Spleen (tissue), 11 donors: ENCODE results near the gene KCNC1. TPM values are rescaled to one million over a fixed set of nuclear protein-coding genes. Genes with fewer than 3 reads are reported as not detected.

Experiments used
- DNase-seq: peaks from one replicate; pipeline ENCODE4 v3.0.0-alpha.2; 2020
- H3K27ac ChIP-seq, 8 donors: fragments of 200-600 bp; sonication (generic) in 7 of 8; 1 replicate in 4 of 8; 2 replicates in 4 of 8; pipeline versions ENCODE4 v1.5.0 to v1.8.0; 2016 to 2021; ENCODE audit warnings: inconsistent platforms in 4 of 8, mild to moderate bottlenecking in 4 of 8, moderate library complexity in 1 of 8
- H3K27me3 ChIP-seq, 7 donors: fragments of 200-600 bp; sonication (generic) in 6 of 7; replicated peaks in 1 of 7; 1 replicate in 4 of 7; 2 replicates in 3 of 7; pipeline versions ENCODE4 v1.5.0 to v1.8.0; 2016 to 2021; ENCODE audit warnings: inconsistent platforms in 3 of 7, mild to moderate bottlenecking in 1 of 7
- H3K36me3 ChIP-seq, 6 donors: fragments of 200-600 bp; sonication (generic) in 5 of 6; 1 replicate in 4 of 6; 2 replicates in 2 of 6; pipeline versions ENCODE4 v1.5.0 to v1.8.0; 2016 to 2021; ENCODE audit warnings: inconsistent platforms in 2 of 6
- H3K4me1 ChIP-seq, 6 donors: fragments of 200-600 bp; sonication (generic) in 5 of 6; 1 replicate in 3 of 6; 2 replicates in 3 of 6; pipeline versions ENCODE4 v1.5.0 to v1.8.0; 2016 to 2021; ENCODE audit warnings: inconsistent platforms in 3 of 6
- H3K4me3 ChIP-seq, 8 donors: fragments of 200-600 bp; sonication (generic) in 7 of 8; 1 replicate in 4 of 8; 2 replicates in 4 of 8; pipeline versions ENCODE4 v1.5.0 to v1.8.0; 2016 to 2021; ENCODE audit warnings: inconsistent platforms in 4 of 8, mild to moderate bottlenecking in 4 of 8, moderate library complexity in 2 of 8
- H3K9me3 ChIP-seq, 8 donors: fragments of 200-600 bp; sonication (generic) in 7 of 8; 1 replicate in 4 of 8; 2 replicates in 4 of 8; pipeline versions ENCODE4 v1.5.0 to v1.8.0; 2016 to 2021; ENCODE audit warnings: inconsistent platforms in 4 of 8
- CTCF ChIP-seq, 11 experiments: fragments of 200-600 bp in 7 of 11; fragments of 450-650 bp in 4 of 11; sonication (generic) in 4 of 11; IDR thresholded peaks in 8 of 11; conservative IDR thresholded peaks in 3 of 11; 1 replicate in 7 of 11; 2 replicates in 4 of 11; pipeline versions ENCODE4 v1.4.0 to v1.8.0; 2016 to 2021; ENCODE audit warnings: antibody characterized with exemption in 11 of 11, inconsistent platforms in 4 of 11, mild to moderate bottlenecking in 1 of 11
- POLR2A ChIP-seq, 3 donors: fragments of 450-650 bp; IDR thresholded peaks; one replicate each; pipeline ENCODE4 v1.5.1; 2017; ENCODE audit warnings: antibody characterized with exemption in 3 of 3, mild to moderate bottlenecking in 1 of 3
- POLR2AphosphoS5 ChIP-seq, 3 donors: sonication (generic); formaldehyde crosslinking; IDR thresholded peaks; one replicate each; pipeline ENCODE4 v1.5.1; 2017; ENCODE audit warnings: antibody characterized with exemption in 3 of 3
- WGBS, 5 donors: extraction: QIAGEN DNeasy Blood & Tissue Kit in 3 of 5; methylation state at CpG; one replicate each; pipeline versions ENCODE4 v1.1.5 to v1.1.7; 2013 to 2018; 5-methylcytosine and 5-hydroxymethylcytosine counted together
- intact Hi-C: fragments of 100-400 bp; cut with DNase I; formaldehyde crosslinking; loops from one replicate; pipeline ENCODE4 v1.15.0; 2023; ENCODE audit warnings: low total_unique reads
- polyA plus RNA-seq, 3 donors: library from polyadenylated mRNA; stranded (reverse); fragments of 200-250 nt; gene quantifications; one replicate each; pipeline ENCODE4 v1.2.1, GENCODE V29; 2013
- total RNA-seq, 7 donors: library from RNA; depleted of rRNA in 3 of 7; stranded (reverse); fragments of >200 nt in 3 of 7; fragmentation: NEBNext Ultra II Directional in 4 of 7; extraction: Animal tissue kit (Norgen Biotek cat#: 25700) in 4 of 7; gene quantifications; one replicate each; pipeline versions ENCODE4 v1.1.0 to v1.2.1, GENCODE V29; 2016 to 2021
- donor health status: healthy with polysubstance abuse.
- donor health status: DM: no; HTN: no; CAD: no; lungs with moderate emphysema.
- donor health status: DM: no; HTN: no; CAD: no.
- donor health status: Bipolar disorder and iron deficiency.
- donor health status: healthy.
- donor health status: DM: no; HTN: no; CAD: no.
- donor health status: DM: yes; HTN: yes; CAD: no.

Gene KCNC1
- total and polyA plus RNA-seq, 10 donors: not detected

DNA sequence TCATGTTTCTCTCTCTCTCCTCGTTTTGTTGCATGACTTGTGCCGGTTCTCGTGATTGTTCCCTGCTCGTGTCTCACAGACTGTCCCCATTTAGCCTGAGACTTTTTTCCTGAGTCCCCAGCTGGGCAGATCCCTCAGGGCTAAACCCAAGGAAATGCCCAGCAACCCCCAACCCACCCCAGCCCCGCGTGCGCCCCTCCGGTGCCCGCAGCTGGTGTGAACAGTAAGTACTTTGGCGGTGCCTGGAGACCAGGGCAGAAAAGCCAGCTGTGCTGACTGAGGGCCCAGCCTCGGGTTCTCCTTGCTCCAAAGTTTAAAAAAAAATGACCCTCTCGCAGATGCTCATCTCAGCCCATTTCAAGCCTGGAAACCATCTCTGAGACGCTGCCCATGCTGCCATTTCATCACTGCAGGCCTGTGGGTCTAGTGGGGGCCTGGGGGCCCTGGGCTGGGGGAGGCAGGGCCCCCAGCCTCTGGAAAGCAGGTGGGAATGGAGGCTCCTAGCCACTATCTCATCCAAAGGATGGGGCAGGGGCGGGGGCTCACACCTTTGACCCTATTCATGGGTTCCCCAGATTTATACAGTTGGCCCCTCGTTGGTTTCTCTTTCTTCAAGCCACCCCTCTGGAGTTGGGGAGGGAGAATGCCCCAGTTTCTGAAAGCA, 41.8 kb downstream of the KCNC1 start:
- Histone ChIP-seq H3K27me3 (no peaks in the 10 kb centered on the region), H3K4me1 (no peaks in the 10 kb centered on the region), H3K27ac (no peak overlapping the region), H3K4me3 (no peak overlapping the region), H3K36me3 (no peaks in the 10 kb centered on the region), H3K9me3 (no peaks in the 10 kb centered on the region)
- peak; percentile 43 for DNase-seq
- intact Hi-C loops: no loop called here
- TF ChIP-seq POLR2A (IDR thresholded peaks at IDR 0.05) (no peak), CTCF (IDR thresholded peaks at IDR 0.05 in 8 of 11, conservative IDR thresholded peaks at IDR 0.05 in 3 of 11) (no peak), POLR2AphosphoS5 (IDR thresholded peaks at IDR 0.05) (no peak)
- WGBS, 5 donors: 81 to 87% (median 83%) methylated on average over 13 to 15 of the region's 15 CpGs

- Histone ChIP-seq H3K27ac (no peak overlapping the region), H3K27me3 (no peaks in the 10 kb centered on the region), H3K4me1 (no peaks in the 10 kb centered on the region), H3K36me3 (no peaks in the 10 kb centered on the region), H3K9me3 (no peaks in the 10 kb centered on the region), H3K4me3 (no peak overlapping the region)
- WGBS, 5 donors: 85 to 92% (median 90%) methylated on average over 15 to 16 of the region's 16 CpGs
- peak; percentile 51 for DNase-seq
- intact Hi-C loops: no loop called here
- TF ChIP-seq CTCF (IDR thresholded peaks at IDR 0.05 in 8 of 11, conservative IDR thresholded peaks at IDR 0.05 in 3 of 11) (no peak), POLR2A (IDR thresholded peaks at IDR 0.05) (no peak), POLR2AphosphoS5 (IDR thresholded peaks at IDR 0.05) (no peak)
Measured at GRCh38 chr11:17777086-17777737, 42.6 kb downstream of the KCNC1 start.

DNA sequence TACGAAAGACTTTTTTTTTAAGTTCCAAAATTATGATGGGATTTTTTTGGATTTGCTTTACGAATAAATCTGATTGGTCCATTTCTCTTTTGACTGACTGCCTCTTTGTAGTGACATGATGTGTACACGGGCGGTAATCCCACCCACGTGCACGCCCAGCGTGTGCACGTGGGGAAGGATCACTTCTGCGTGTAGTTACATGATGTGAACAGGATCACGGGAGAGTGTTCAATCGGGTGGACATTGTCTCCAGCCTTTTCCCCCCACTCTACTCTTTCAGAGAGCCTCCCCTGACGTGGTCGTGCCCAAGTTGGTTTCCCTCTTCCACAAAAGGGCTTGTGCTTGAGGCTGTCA, 43.1 kb downstream of the KCNC1 start:
- peak; percentile 43 for DNase-seq
- intact Hi-C loops: no loop called here
- Histone ChIP-seq H3K27ac (no peak overlapping the region), H3K4me1 (no peaks in the 10 kb centered on the region), H3K27me3 (no peaks in the 10 kb centered on the region), H3K36me3 (no peaks in the 10 kb centered on the region), H3K4me3 (no peak overlapping the region), H3K9me3 (no peaks in the 10 kb centered on the region)
- WGBS, 5 donors: 86 to 90% (median 87%) methylated on average over 13 of the region's 13 CpGs
- no peak for TF ChIP-seq POLR2A (IDR thresholded peaks at IDR 0.05)
- TF ChIP-seq CTCF (IDR thresholded peaks at IDR 0.05 in 8 of 11, conservative IDR thresholded peaks at IDR 0.05 in 3 of 11): no peak
- no peak for TF ChIP-seq POLR2AphosphoS5 (IDR thresholded peaks at IDR 0.05)

DNA sequence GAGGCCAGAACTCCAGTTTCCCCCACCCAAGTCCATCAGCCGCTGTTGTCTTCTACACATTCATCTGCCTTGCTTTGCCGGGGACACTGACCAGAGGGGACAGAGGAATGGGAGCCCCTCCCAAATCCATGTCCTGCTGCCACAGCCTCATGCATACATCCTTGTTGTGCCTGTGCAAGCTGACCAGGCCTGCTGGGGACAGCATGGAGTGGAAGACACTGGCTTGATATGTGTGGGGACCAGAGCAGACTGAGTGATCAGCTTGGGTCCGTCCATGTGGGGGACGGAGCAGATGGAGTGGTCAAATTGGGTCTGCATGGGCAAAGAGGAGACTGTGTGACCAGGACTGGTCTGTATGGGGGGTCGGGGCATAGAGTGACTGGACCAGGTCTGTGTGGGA, 43.8 kb downstream of the KCNC1 start:
- intact Hi-C loops: no loop called here
- DNase-seq: peak; percentile 39
- H3K36me3 ChIP-seq: no peaks in the 10 kb centered on the region
- no peaks in the 10 kb centered on the region for H3K27me3 ChIP-seq
- no peaks in the 10 kb centered on the region for H3K4me1 ChIP-seq
- H3K4me3 ChIP-seq: no peak overlapping the region
- TF ChIP-seq POLR2A (IDR thresholded peaks at IDR 0.05) (no peak), CTCF (IDR thresholded peaks at IDR 0.05 in 8 of 11, conservative IDR thresholded peaks at IDR 0.05 in 3 of 11) (no peak), POLR2AphosphoS5 (IDR thresholded peaks at IDR 0.05) (no peak)
- no peaks in the 10 kb centered on the region for H3K9me3 ChIP-seq
- no peak overlapping the region for H3K27ac ChIP-seq
- 85 to 96% (median 92%) methylated on average over 5 of the region's 5 CpGs for WGBS, 5 donors
